ENCODE data around the gene FGFR3. TPM values are rescaled to one million over a fixed set of nuclear protein-coding genes. Genes with fewer than 3 reads are reported as not detected.

FGFR3 gene
- total and polyA plus RNA-seq, 2 of the 4 experiments (the other 2 are of a cell fraction) = 0.18 to 0.67 TPM

- TF ChIP-seq USF2 (IDR thresholded peaks at IDR 0.05; ENCODE audit: low read depth, low read length) = no peak
- no peak for TF ChIP-seq CTCF (conservative IDR thresholded peaks at IDR 0.05; ENCODE audit: low read depth, low read length)
- TF ChIP-seq MXI1 (IDR thresholded peaks at IDR 0.05; ENCODE audit: borderline replicate concordance, low read depth, low read length) = no peak
- TF ChIP-seq MAZ (IDR thresholded peaks at IDR 0.05; ENCODE audit: borderline replicate concordance, low read depth, low read length) = no peak
- TF ChIP-seq SMC3 (IDR thresholded peaks at IDR 0.05; ENCODE audit: low read depth, low read length) = no peak
- no peak for TF ChIP-seq POLR2A (IDR thresholded peaks at IDR 0.05; ENCODE audit: low read depth, low read length)
- TF ChIP-seq ELK1 (IDR thresholded peaks at IDR 0.05; ENCODE audit: borderline replicate concordance, low read depth, low read length) = no peak
- TF ChIP-seq FOS (IDR thresholded peaks at IDR 0.05; ENCODE audit: low read depth, low read length) = no peak
- TF ChIP-seq MAFK (IDR thresholded peaks at IDR 0.05; ENCODE audit: low read depth, low read length) = no peak
- DNase-seq = no peak
- no peaks in the 10 kb centered on the region; the same call in 1 of the 2 replicates for H3K4me1 ChIP-seq (ENCODE audit: control insufficient read depth, insufficient read depth, low read length)
- peaks cover 22 to 42% of the 10 kb centered on the region in 2 experiments for H3K79me1 ChIP-seq (ENCODE audit: low read depth in 1 of 2, low read length in 2 of 2)
- no peak overlapping the region for H2AK5ac ChIP-seq (ENCODE audit: low read depth, low read length)
- no peaks in the 10 kb centered on the region for H3K9me3 ChIP-seq (ENCODE audit: control insufficient read depth, insufficient read depth, low read length)
- in situ Hi-C loops (cut with MboI; ENCODE audit: low sequenced_read_pairs) = no loop called here
- POLR2A ChIA-PET (ENCODE audit: unreplicated experiment) = no interaction called here
- H4K91ac ChIP-seq (ENCODE audit: insufficient read depth, low read depth, low read length) = no peak overlapping the region
- no peak overlapping the region for H2AFZ ChIP-seq (replicated peaks; ENCODE audit: low read length, poor library complexity)
- no peak overlapping the region for H2BK20ac ChIP-seq (ENCODE audit: low read depth, low read length)
- intact Hi-C loops (cut with micrococcal nuclease) = no loop called here
- no TSS peak for BruUV-seq (replicated peaks)
- H4K8ac ChIP-seq (ENCODE audit: low read depth in 2 of 2, low read length in 2 of 2) = no peak overlapping the region
- dilution Hi-C loops (cut with HindIII; ENCODE audit: low sequenced_read_pairs, unreplicated experiment) = no loop called here
- CTCF ChIA-PET = no interaction called here
- H3K4ac ChIP-seq (ENCODE audit: low read depth, low read length) = no peak overlapping the region
- 100% methylated on average over 3 of the region's 7 CpGs; no CpG with 5 or more reads in 1 of the 2 experiments for WGBS, 2 experiments (ENCODE audit: extremely low coverage in 2 of 2, insufficient read length in 1 of 2)
- H3K4me2 ChIP-seq (ENCODE audit: low read depth, low read length) = no peak overlapping the region
- no peak overlapping the region for H3K18ac ChIP-seq (ENCODE audit: low read depth, low read length)
- H2BK5ac ChIP-seq (ENCODE audit: low read depth, low read length, poor library complexity, severe bottlenecking) = no peak overlapping the region
- H2AK9ac ChIP-seq (replicated peaks; ENCODE audit: low read depth, low read length, poor library complexity) = no peak overlapping the region
- no peak for ATAC-seq (ENCODE audit: low read depth)
- no peak overlapping the region for H2BK15ac ChIP-seq (ENCODE audit: low read depth, low read length)
- no peaks in the 10 kb centered on the region for H3K27me3 ChIP-seq (ENCODE audit: control insufficient read depth, insufficient read depth, low read length)
- peaks cover 61% of the 10 kb centered on the region for H3K36me3 ChIP-seq (ENCODE audit: control insufficient read depth, insufficient read depth, low read length)
- no peak overlapping the region for H2BK120ac ChIP-seq (ENCODE audit: low read depth, low read length)
- no peak overlapping the region for H3K56ac ChIP-seq (ENCODE audit: extremely low read depth, insufficient read depth, low read length)
- no peak overlapping the region for H3K9ac ChIP-seq (ENCODE audit: low read depth, low read length)
- H3K27ac ChIP-seq (ENCODE audit: insufficient read depth, low read length) = no peak overlapping the region
- H3K14ac ChIP-seq (replicated peaks; ENCODE audit: low read depth, low read length) = no peak overlapping the region
- H3K4me3 ChIP-seq (ENCODE audit: insufficient read depth, low read depth, low read length) = no peak overlapping the region
- H3K9me1 ChIP-seq (ENCODE audit: insufficient read depth, low read length) = peaks cover 2% of the 10 kb centered on the region; the same call in 1 of the 2 replicates
- H4K20me1 ChIP-seq (ENCODE audit: insufficient read depth, low read length) = peaks cover 10% of the 10 kb centered on the region
- no peak overlapping the region for H4K5ac ChIP-seq (ENCODE audit: low read depth, low read length)
- H3K23ac ChIP-seq (ENCODE audit: low read depth, low read length) = no peak overlapping the region
Observed at GRCh38 chr4:1836650-1837049, 43.6 kb downstream of the FGFR3 start.
